EH (cell line): ENCODE measurements around the gene PDLIM3.
"Not testable (repeated sequence)": the region's sequence is repeated elsewhere in the genome, so short reads cannot be mapped to it uniquely, and the experiment has no call there.

Experiments used
- DNase-seq: peaks from one replicate; pipeline ENCODE4 v3.0.0-alpha.2; 2015; ENCODE audit warnings: low read depth

The PDLIM3 gene

DNA sequence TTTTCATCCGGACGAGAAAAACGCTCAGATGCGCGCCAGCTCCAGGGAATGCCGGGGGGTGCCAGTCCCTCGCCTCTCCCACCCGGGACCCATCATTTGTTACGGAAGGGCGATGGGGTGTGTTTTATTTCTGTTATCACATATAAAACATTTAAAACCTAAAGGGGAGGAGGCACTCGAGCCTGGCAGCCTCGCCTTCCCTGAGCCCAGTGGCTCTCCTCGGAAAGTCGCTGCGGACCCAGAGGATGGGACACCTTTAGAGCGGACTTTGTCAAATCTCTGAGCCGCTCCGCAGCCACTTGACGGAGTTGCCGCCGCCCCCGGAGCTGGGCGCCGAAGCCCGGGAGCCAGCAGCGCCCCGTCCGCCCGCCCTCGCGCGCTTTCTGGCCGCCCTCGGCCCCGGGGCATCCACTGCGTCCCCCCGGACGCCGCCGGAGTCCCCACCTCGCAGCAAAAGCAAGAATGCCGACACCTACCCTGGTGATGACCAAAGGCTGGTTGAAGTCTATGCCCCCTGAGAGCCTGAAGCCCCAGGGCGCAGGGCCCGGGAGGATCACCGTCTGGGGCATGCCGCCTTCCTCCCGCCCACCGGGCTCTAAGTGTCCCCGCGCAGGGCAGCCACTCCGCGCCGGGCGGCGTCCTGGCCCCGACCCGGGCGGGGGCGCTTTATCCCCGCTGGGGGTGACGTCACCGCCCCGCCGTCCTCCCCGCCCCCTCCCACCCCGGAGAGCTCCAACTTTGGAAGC is at the start of gene PDLIM3:
Gene PDLIM3 (minus strand): TSS at position 642 of the 746 bp plus-strand sequence. CDS start 73 bp downstream, at position 569.
- peak; percentile 19 for DNase-seq

- DNase-seq, result no peak
These were observed 48.5 kb upstream of the PDLIM3 start for GRCh38 chr4:185583813-185584212.

DNA sequence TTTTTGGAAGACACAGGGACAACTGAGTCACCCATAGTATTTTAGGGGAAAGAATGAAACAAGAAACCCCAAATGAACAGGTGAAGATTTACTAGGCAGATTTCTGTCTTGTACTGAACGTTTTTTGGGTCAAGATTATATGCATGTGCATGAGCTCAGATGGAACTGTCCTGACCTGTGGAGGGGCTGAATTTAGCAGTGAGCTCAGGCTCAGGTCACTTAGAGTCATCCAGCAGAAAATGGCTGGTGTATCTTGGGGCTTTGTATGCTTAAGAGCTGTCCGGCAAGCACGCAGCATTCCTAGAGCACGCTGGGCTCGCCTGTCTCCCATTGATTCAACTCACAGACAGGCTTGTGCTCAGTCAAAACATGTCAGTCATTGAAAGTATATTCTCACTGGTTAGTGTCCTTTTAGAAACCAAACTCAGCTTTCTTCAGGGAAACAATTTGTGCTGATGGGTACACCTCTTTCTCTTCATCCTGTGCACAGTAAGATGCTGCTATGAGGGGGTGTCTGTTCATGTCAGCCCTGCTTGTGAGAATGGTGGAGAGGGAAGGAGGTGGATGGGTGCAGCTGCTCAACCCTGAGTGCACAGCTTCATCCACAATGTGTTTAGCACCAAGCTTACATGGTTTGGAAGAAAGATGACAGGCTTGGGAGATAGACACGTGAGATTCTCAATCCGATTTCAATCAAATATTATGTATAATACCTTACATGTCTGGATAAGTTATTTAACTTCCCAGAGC is 47.5 kb upstream of the PDLIM3 start:
- no peak for DNase-seq

- DNase-seq, result no peak
These were observed 45.4 kb upstream of the PDLIM3 start for GRCh38 chr4:185580699-185581098.

DNA sequence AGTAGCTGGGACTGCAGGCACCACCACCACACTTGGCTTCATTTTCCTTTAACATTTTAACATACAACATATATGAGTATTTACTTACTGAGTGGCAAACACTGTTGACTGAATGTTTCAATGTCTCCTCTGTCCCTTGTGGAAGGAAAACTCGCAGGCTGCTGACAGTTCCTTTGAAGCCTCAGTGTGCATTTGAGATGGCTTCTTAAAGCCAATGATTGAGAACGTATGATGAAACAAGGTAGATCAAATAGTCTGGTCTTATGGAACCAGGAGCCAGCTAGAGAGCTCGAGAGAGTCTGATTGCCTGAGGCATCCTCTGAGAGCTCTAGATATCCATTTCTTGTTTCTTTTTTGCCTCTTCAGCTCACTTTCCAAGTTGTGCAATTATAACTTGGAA is 43.0 kb upstream of the PDLIM3 start:
- DNase-seq, result no peak

DNA sequence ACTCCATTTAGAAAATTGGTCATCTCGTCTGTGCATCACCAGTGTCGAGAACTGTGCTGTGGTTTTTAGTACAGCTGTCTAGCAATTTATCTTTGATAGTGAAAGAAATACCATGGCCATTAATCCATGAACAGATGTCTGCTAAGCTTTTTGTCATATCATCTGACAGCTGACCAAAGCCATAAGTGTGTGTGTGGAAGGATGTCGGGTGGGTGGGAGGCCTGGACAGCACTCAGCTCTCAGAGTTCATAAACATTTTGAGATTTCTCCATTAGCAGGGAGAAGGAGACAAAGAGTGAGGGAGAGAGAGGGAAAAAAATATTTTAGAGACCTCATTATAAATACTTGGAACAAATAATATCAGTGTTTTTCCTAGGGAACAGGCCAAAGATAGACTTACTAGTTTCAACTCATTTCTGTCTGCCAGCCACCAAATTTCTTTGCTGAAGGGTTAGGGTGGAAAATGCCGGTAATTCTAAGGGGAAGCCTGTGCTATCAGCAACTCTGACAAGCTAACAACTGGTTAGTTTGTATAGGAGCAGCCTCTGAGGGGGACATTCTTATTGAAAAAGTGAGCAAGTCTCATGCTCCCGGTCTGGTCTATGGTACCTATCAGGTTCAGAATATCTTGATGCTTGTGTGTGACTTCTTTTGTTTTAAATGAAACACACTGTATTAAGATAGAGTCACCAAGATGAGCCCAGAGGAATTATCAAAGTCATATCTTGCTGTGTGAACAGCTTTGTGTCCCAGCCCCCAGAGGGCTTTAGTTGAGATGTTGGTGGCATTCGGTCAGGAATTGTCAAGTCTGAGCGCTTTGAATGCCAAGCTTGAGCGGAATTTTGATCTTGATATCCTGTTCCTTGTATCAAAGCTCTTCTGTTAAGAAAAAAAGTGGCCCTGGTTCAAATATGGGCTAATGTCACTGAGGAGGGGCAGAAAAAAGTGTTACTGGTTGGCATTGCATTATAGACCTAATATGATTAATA is 41.9 kb upstream of the PDLIM3 start:
- DNase-seq, result no peak

DNA sequence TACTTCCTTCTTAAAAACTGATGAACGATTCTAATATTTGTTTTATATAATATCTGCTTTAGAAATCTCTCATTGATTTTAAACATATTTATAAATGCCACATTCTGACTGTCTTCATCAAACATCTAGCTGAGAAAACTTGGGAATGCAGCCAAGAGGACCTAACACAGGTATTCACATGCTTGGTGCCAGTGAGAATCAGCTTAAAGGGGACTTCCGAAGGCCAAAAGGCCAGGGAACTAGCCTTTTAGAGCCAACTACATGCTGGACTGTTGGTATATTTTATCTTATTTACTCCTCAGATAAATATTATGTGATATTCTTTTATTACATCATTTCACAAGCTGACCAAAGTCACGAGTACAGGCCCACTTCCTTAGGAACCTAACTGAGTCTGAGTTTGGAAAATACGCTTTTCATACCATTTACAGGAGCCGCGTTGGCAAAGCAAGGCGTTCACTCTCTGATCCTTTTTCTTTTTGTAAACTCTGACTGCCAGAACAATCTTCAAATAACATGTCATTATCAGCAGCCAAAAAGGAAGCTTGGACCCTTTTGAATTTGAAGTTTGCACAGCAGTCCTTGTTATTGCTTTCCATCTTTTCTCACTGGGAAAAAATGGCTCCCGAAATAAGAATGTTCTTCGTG is 41.1 kb upstream of the PDLIM3 start:
- no peak for DNase-seq

- DNase-seq, result peak; percentile 79
These were observed 38.4 kb upstream of the PDLIM3 start for GRCh38 chr4:185573651-185574199.

DNA sequence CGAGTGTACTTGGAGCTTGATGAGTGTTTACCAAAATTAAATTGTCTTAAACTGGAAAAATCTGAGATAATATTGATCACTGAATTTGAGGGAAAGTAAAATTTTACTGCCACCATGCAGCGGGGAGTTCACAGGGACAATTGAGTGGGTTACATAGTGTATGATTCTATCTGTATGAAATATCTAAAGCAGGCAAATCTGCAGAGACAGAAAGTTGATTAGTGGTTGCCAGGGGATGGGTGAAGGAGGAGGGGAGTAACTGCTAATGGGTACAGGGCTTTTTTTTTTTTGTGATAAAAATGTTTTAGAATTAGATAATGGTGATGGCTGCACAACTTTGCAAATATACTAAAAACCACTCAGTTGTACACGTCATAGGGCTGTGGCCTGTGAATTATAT is 35.4 kb upstream of the PDLIM3 start:
- DNase-seq, result no peak

DNA sequence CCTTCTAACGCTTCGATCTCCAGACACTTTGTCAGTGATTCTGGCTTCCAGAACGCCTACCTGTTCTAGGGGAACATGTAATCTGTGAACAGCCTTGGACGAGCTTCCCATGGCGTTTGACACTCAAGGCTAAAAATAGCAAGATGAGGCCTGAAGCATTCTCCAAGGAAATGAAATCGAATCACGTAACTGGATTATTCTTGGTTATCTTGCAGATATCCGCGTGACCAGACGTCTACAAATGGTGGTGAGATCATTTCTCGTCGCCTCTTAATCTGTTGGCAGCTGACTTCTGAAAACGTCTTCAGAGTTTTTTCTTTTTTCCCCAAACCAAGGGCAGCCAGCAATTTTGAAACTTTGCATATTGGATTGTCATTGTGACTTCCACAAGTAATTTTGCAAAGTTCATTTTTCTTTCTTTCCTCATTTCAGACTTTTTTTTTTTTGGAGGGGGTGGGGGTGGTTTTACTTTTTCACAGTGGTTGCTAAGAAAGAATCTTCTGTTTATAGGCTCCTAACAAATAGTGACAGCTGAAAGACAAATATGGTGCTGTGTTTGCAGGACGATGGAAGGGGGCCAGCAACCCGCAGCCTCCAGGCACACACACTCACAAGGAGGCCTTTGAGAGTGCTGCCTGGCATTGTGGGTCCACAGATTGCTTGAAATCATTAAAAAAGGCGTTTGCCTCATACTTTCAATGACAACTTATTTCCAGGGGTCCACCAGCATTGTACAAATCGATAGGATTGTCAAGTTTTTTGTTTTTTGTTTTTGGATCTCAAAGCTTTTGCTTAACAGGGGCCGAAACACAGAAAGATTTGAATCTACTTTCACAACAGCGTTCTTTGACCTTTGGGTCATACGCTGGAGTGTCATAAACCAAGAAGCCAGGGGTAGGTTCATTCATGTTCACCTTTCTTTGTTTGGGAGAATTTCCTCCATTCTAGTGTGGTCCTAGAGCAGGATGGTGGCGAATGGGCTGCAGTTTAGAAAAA is 32.4 kb upstream of the PDLIM3 start:
- DNase-seq, result peak; percentile 39

DNA sequence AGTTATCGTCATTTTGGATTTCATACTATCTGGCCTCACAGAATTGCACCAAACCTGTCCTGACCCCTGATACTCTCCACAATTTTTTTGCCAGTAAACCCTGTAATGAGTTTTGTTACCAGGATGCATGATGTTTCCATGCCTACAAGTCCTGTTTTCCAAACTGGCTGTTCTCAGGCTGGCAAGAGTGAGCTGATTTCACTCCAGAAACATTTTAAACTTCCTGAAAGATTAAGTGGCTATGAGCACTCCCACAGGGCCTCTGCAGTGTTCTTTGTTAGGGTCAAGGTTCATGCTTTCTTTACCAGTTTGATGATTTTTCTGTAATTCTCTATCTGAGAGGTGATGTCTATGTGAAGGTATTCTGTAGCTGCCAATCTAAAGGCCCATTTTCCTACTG is 31.7 kb upstream of the PDLIM3 start:
- DNase-seq, result peak; percentile 58

DNA sequence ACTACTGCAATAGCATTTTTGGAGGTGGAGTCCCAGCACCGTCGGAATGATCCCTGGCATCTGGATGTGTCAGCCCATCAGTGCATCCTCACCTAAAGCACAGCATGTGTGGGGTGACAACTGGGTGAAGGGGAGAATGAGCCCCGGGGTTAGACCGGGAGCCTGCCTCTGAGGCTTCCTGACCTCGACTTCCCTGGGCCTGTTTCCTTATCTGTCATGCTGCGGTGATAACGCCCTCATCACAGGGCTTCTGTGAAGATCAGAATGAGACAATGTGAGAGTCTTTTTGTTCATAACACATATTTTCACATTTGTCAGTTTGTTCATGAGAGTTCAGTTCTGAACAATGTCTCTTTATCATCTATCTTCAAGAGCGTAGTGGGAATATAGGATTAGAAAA is 31.1 kb upstream of the PDLIM3 start:
- no peak for DNase-seq

- DNase-seq, result no peak
These were observed 30.4 kb upstream of the PDLIM3 start for GRCh38 chr4:185565696-185566095.

DNA sequence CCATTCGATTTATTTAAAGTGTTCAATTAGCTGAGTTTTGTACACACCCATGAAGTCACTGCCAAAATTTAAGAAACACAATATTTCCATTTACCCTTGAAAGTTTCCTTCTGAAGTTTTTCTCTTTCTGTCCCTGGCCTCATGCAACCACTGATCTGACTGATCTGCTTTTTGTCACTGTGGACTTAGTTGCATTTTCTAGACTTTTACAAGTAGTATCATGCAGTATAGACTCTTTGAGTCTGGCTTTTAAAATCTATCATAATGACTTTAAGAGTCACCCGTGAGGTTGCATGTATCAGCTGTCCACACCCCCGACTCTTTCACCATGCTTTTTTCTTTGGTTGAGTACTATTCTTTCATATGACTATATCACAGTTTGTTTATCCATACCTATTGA is 29.0 kb upstream of the PDLIM3 start:
- no peak for DNase-seq

- DNase-seq, result no peak
These were observed 27.2 kb upstream of the PDLIM3 start for GRCh38 chr4:185562531-185562930.

DNA sequence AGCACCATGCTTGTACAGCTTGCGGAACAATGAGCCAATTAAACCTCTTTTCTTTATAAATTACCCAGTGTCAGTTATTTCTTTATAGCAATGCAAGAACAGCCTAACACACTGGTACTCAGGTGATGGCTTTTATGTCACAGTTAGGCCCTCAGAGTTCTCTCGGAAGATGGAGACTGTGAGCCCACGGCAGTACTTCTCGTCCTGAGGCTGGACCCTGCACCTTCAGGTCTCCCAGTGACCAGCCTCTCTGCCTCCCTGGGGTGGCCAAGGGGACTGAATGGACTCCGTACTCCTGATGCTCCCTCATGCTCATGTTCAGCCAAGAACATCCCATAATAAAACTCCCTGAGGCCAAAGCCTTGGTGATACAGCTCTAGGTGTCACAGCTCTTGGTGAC is 25.0 kb upstream of the PDLIM3 start:
- DNase-seq, result no peak

DNA sequence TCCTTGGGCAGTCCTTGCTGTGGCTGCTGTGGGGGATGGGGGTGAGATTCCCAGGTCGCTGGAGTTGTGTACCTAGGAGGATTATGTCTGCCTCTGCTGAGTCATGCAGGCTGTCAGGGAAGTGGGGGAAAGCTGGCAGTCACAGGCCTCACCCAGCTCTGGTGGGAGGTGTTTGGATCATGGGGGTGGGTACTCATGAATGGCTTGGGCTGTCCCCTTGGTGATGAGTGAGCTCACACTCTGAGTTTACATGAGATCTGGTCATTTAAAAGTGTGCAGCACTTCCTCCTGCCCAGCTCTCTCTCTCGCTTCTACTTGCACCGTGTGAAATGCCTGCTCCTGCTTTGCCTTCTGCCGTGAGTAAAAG is 24.6 kb upstream of the PDLIM3 start:
- peak; percentile 43 for DNase-seq

GRCh38 chr4:185559251-185559914 is 24.1 kb upstream of the PDLIM3 start:
- DNase-seq, result not testable (repeated sequence)

GRCh38 chr4:185554365-185555126 is 19.2 kb upstream of the PDLIM3 start:
- DNase-seq, result no peak
